Stimulated activated CD4-positive, alpha-beta T cell treated with anti-CD3 and anti-CD28 coated beads, TNF-alpha, amount 100 ng/mL, for 4 hours (primary cell): ENCODE measurements around the gene AOPEP.

ENCODE experiments used
- DNase-seq, 3 experiments: peaks; one replicate each; pipeline ENCODE4 v3.0.0-alpha.2; 2020; ENCODE audit warnings: low read depth in 3 of 3

AOPEP gene

DNA sequence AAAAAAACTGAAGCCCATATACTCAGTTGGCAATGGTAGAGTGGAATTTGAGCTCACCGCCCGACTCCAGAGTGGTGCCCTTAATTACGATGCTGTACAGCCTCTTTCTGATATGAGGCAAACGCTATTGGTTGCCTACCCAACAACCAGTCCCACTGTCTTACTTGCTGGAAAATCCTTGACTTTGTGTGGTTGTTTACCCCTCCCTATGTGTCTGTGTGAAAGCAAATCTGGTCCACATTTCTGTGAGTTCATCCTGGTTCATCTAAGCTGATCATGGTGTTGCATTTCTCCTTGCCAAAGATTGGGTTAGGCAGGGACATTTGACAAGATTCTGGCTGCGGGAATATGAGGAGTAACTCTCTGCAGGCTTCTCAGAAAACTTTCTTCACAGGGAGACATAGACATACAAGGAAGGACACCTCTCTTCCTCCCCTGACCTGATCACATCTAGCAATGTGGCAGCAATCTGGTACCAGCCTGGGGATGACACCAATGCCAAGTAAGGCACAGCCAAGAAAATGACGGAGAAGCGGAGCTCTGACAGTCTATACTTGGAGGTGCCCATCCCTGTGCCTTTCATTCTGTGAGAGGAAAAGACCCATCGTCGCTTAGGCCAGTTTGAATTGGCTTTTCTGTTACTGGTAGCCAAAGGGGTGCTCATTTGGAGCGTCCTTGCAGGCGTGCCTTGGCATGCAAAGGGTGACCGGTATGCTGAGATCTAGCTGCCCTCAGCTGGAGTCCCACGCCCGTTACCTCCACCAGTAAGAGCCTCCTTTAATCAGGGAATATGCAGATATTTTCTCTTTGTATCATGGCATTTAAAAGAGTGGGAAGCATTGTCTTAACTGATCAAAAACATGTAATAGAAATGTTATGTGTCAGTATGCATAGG is 124.3 kb downstream of the AOPEP start:
- no peak for DNase-seq

- DNase-seq, result no peak
Measured at GRCh38 chr9:94851467-94851866, 125.0 kb downstream of the AOPEP start.

DNA sequence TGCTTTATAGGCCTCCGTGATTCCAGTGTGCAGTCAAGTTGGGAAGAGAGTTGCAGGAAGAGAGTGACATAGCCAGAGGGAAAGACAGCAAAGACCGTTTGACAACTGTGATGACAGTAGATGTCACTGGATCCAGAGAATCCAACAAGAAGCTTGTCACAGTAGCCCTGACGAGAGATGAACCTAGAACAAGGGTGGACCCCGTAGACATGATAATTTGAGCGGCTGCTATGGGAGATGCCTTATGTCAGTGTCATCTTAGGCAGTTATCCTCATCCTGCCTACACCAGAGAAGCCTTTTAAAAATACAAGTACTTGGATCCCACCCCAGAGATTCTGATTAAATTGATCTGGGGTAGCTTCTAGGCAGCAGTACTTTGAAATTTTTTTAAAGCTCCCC is 125.4 kb downstream of the AOPEP start:
- DNase-seq, result no peak

DNA sequence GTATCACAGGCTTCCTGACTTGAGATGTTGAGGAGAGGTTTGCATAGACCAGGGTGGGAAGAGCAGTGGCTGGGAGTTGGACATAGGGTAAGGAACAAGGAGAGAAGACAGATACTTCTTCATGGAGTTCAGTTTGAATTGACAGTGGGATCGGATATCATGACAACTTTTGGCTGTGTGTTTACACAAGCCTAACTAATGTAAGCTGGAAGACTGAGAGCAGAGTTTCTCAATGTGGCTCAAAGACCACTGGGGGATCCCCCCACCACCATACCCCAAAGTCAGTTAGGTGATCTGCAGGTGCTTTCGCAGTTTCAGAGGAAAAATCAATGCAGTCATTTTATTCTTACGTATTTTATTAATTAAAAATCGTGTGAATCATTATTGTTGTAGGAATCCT is 125.9 kb downstream of the AOPEP start:
- no peak for DNase-seq

DNA sequence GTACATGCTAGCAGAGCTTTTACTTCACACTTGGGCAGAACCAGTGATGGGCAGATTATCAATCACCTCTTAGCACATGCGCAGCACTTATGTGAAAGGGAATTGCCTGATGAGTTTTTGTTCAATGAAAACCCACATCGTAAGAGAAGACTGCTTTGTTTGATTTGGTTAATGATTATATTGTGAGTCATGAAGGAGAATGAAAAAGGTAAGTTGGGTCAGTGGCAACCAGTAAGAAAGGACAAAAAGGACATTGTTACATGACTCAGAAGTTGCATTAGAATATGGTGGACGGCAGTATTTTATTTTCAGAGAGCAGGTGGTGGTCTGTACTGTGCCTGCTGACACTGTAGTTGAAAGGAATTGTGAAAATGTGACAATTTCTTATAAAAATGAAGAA is 127.4 kb downstream of the AOPEP start:
- DNase-seq, result no peak

GRCh38 chr9:94855903-94856302 is 129.4 kb downstream of the AOPEP start:
- no peak for DNase-seq

GRCh38 chr9:94857791-94858190 is 131.3 kb downstream of the AOPEP start:
- no peak for DNase-seq

DNA sequence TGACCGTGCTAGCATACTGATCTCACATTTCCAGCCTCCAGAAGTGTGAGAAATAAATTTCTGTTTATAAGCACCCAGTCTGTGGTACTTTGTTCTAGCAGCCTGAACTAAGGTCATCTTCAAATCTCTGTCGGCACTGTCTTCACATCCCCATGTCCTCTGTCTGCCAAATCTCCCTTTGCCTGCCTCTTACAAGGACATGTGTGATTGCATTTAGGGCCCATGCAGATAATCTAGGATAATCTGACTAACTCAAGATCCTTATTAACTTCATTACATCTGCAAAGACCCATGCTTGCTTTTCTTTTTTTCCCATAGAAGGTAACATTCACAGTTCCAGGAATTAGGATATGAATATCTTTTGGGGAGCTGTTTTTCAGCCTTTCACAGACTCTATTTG is 132.7 kb downstream of the AOPEP start:
- DNase-seq, result no peak

DNA sequence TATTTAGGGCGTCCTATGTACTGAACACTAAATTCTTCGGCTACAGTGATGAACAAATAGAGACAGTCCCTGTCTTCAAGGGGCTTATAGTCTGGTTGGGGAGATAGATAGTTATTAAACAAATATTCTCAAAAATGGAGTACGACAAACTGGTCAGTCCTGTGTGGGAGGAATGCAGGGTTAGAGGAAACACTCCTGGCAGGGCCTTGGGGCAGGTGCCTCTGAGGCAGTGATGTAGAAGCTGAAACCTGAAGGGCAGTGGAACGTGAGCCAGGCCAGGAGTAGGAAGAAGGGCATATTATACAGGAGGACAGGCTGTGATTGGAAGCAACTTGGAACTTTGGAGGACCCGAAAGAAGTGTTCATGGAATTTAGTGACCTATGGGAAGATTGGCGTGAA is 133.4 kb downstream of the AOPEP start:
- no peak for DNase-seq

- peak in 2 of 3 experiments; percentile 24 to 34 for DNase-seq
Measured at GRCh38 chr9:94860678-94861588, 134.4 kb downstream of the AOPEP start.

- DNase-seq, result no peak
Measured at GRCh38 chr9:94861589-94862272, 135.2 kb downstream of the AOPEP start.

- DNase-seq, result no peak
Measured at GRCh38 chr9:94864196-94864595, 137.7 kb downstream of the AOPEP start.

- no peak for DNase-seq
Measured at GRCh38 chr9:94864862-94865509, 138.5 kb downstream of the AOPEP start.

GRCh38 chr9:94865582-94866452 is 139.3 kb downstream of the AOPEP start:
- DNase-seq, result no peak

- DNase-seq, result no peak
Measured at GRCh38 chr9:94866770-94867169, 140.3 kb downstream of the AOPEP start.

- no peak for DNase-seq
Measured at GRCh38 chr9:94867281-94867841, 140.9 kb downstream of the AOPEP start.

DNA sequence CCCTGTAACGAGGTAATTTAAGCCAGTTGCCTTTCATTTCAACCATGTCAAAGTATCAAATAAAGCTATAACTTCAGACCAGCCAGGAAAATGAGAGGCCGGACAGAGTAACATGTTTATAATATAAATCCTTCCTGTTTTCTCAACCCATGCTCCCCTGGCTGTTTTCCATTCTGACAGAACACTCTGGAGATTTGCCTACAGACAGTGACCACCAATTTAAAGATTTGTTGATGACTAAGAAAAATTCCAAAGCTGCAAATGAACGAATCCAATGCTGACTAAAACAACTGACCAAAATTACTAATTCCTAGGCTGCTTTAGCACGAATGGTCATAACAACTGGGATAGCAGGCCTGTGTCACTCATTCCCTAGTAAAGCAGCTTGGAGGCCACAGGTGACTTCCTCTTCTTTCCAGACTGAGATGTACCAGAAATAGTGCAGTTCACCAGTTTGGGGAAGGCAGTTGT is 141.4 kb downstream of the AOPEP start:
- no peak for DNase-seq

DNA sequence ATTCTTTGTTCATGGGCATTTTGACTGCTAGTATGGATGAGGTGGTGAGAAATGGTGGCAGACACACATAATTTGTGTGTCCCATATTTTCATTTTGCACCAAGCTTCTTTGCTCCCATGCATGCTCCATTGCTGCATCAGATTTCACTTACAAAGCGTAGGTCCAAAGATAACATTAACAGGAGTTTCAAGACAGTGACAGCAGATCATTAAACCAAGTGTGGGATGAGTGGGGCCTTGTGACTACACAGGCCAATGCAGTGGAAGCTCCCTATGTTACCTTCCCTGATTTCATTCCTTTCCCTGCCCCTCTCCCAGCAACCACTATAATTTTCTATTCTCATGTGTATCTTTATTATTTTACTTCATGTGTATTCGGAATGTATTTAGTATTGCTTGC is 142.0 kb downstream of the AOPEP start:
- DNase-seq, result no peak

GRCh38 chr9:94869415-94869843 is 142.9 kb downstream of the AOPEP start:
- DNase-seq, result no peak

GRCh38 chr9:94870465-94870792 is 143.9 kb downstream of the AOPEP start:
- DNase-seq, result no peak
